Neural crest cell (in vitro differentiated cells): ENCODE results near the gene FAM168A. TPM values are rescaled to one million over a fixed set of nuclear protein-coding genes. Genes with fewer than 3 reads are reported as not detected.
"Not testable (repeated sequence)": the region's sequence is repeated elsewhere in the genome, so short reads cannot be mapped to it uniquely, and the experiment has no call there.

Experiments
- DNase-seq: peaks from one replicate; pipeline ENCODE4 v3.0.0; 2021; ENCODE audit warnings: low read depth, mixed read lengths, low spot score
- H3K27ac Mint-ChIP-seq: one replicate; pipeline ENCODE4 v1.8.0; 2021; ENCODE audit warnings: mild to moderate bottlenecking, mixed read lengths; ENCODE audit not compliant: unreplicated experiment
- H3K27me3 Mint-ChIP-seq: 2 replicates; pipeline ENCODE4 v1.8.0; 2021; ENCODE audit warnings: low read depth, mild to moderate bottlenecking, mixed read lengths
- H3K36me3 Mint-ChIP-seq: 2 replicates; pipeline ENCODE4 v1.8.0; 2021; ENCODE audit warnings: low read depth, mild to moderate bottlenecking, mixed read lengths
- H3K4me1 Mint-ChIP-seq: 2 replicates; pipeline ENCODE4 v1.8.0; 2021; ENCODE audit warnings: mixed read lengths
- H3K4me3 Mint-ChIP-seq: one replicate; pipeline ENCODE4 v1.8.0; 2021; ENCODE audit warnings: mild to moderate bottlenecking, mixed read lengths
- H3K9me3 Mint-ChIP-seq: 2 replicates; pipeline ENCODE4 v1.8.0; 2021; ENCODE audit warnings: mixed read lengths
- total RNA-seq: library from RNA; stranded (reverse); gene quantifications from 2 replicates; pipeline ENCODE4 v1.2.1, GENCODE V29; 2021
- TF ChIP-seq, protein P1 (sequence below): fragments of 200-600 bp; sonication (generic); conservative IDR thresholded peaks from 2 replicates; pipeline ENCODE4 v1.5.0; 2021; ENCODE audit warnings: antibody characterized with exemption, mild to moderate bottlenecking

Gene FAM168A
- total RNA-seq, 1 donor from 2014 or later: 46.6 TPM

DNA sequence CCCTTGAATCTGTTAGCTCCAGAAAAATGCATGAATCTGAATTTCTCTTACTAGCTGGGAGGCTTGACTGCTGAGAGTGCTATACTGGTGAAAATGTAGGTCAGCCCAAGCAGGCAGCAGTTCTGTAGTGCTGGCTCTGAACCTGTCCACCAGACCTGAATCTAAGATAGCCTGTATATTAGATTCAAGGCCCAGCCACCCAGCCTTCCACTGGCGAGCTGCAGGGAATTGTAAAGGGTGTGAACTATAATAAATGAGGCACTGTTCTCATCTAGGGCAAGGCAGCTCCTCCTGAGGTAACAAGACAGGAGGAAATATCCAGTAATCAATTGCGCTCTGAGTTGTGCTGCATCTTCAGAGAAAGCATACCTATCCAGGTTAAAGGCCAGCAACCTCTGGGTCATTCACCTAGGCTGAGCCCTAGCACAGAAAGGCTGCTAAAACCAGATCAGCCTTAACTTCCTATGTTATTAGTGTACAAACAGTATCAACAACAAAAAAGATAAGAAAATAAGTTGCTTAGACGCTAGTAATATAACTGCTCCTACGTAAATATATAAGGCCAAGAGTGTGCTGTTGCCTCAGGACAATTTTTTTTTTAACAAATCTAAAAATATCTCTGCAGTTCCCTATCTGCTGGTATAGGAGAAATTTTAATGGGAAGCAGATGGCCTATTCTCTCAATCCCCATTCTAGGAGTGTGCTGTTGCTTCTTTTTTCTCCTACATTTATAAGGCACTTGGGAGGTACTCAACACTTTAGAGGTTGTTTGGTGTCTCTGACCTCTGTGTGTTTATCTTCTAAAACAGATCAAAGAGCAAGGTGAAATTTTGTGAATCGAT, 158.7 kb downstream of the FAM168A start:
- Mint-ChIP-seq H3K27ac (no peak overlapping the region), H3K4me3 (no peak overlapping the region), H3K9me3 (peaks cover 2% of the 10 kb centered on the region), H3K27me3 (no peaks in the 10 kb centered on the region), H3K36me3 (peaks cover 2% of the 10 kb centered on the region), H3K4me1 (peaks cover 39% of the 10 kb centered on the region)
- TF ChIP-seq, protein P1, sequence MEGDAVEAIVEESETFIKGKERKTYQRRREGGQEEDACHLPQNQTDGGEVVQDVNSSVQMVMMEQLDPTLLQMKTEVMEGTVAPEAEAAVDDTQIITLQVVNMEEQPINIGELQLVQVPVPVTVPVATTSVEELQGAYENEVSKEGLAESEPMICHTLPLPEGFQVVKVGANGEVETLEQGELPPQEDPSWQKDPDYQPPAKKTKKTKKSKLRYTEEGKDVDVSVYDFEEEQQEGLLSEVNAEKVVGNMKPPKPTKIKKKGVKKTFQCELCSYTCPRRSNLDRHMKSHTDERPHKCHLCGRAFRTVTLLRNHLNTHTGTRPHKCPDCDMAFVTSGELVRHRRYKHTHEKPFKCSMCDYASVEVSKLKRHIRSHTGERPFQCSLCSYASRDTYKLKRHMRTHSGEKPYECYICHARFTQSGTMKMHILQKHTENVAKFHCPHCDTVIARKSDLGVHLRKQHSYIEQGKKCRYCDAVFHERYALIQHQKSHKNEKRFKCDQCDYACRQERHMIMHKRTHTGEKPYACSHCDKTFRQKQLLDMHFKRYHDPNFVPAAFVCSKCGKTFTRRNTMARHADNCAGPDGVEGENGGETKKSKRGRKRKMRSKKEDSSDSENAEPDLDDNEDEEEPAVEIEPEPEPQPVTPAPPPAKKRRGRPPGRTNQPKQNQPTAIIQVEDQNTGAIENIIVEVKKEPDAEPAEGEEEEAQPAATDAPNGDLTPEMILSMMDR: no peak
- no peak for DNase-seq

DNA sequence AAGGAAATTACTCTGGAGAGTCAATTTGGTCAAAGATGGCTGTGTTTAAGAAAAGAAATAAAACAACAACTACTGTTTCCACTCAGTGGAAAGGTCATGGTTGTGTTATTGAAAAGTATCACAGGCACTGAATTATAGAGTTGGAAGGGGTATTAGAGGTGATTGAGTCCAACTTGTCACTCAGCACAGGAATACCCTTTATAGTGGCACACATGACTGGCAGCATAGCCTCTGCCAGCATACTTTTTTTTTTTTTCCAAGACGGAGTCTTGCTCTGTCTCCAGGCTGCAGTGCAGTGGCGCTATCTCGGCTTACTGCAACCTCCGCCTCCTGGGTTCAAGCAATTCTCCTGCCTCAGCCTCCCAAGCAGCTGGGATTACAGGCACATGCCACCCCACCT, 161.1 kb downstream of the FAM168A start:
- H3K36me3 Mint-ChIP-seq, H3K27me3 Mint-ChIP-seq, H3K9me3 Mint-ChIP-seq, H3K4me3 Mint-ChIP-seq, DNase-seq, H3K27ac Mint-ChIP-seq: not testable (repeated sequence)
- H3K4me1 Mint-ChIP-seq: peaks cover 41% of the 10 kb centered on the region

DNA sequence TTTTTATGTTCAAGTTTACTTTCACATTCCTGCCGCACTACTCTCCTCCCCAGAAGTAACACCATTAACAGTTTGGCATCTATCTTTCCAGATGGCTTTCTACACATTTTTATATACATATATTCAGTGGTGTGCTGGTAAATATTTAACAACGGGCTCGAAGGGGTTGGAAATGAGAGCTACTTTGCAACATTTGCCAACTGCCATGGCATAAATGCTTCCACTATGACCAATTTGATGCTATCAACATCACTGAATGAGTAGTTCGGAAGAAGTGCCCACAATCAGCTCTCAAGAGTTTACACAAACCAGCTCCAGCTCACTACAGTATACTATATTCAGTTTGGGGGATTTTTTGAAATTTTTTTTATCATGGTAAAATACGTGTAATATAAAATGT, 166.5 kb downstream of the FAM168A start:
- TF ChIP-seq, protein P1: no peak
- Mint-ChIP-seq H3K27ac (no peak overlapping the region), H3K9me3 (no peaks in the 10 kb centered on the region), H3K4me1 (peaks cover 25% of the 10 kb centered on the region), H3K4me3 (no peak overlapping the region), H3K36me3 (no peaks in the 10 kb centered on the region), H3K27me3 (no peaks in the 10 kb centered on the region)
- no peak for DNase-seq

- H3K9me3 Mint-ChIP-seq: no peaks in the 10 kb centered on the region
- TF ChIP-seq, protein P1: no peak
- H3K27me3 Mint-ChIP-seq: no peaks in the 10 kb centered on the region
- no peak overlapping the region for H3K4me3 Mint-ChIP-seq
- peaks cover 23% of the 10 kb centered on the region for H3K4me1 Mint-ChIP-seq
- no peak overlapping the region for H3K27ac Mint-ChIP-seq
- no peak for DNase-seq
- no peaks in the 10 kb centered on the region for H3K36me3 Mint-ChIP-seq
Observed at GRCh38 chr11:73430326-73430725, 167.6 kb downstream of the FAM168A start.

DNA sequence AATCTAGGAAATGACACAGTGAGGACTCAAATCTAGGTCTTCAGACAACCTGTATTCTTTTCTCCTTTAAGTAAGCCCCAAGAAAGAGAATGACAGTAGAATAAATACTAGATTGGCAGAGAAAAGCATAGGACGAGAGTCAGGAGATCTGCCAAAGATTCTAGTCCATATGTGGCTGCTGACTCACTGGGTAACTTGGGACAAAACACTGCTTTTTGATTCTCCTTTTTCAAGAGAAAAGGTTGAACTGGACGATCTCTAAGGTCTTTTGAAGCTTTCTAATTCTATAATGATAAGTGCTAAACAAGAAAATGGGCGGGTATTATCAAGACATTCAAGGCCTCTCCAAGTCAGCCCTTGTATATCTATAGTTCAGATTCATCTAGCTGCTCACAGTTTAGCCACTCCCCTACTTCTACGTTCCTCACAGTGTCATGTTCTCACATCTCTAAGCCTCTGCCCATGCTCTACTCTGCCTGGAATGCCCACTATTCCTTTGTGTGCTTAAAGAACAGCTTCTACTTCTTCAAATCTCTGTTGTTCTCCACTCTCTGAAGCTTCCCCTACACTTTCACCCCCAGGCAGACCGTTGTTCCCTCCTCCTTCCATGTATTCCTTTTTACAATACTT, 168.7 kb downstream of the FAM168A start:
- Mint-ChIP-seq H3K36me3 (no peaks in the 10 kb centered on the region), H3K4me3 (no peak overlapping the region), H3K27me3 (no peaks in the 10 kb centered on the region), H3K4me1 (peaks cover 17% of the 10 kb centered on the region), H3K27ac (no peak overlapping the region), H3K9me3 (no peaks in the 10 kb centered on the region)
- no peak for DNase-seq
- TF ChIP-seq, protein P1: no peak

- Mint-ChIP-seq H3K27me3 (no peaks in the 10 kb centered on the region), H3K36me3 (no peaks in the 10 kb centered on the region), H3K9me3 (no peaks in the 10 kb centered on the region), H3K4me3 (no peak overlapping the region), H3K27ac (no peak overlapping the region), H3K4me1 (peaks cover 15% of the 10 kb centered on the region)
- no peak for DNase-seq
- TF ChIP-seq, protein P1: no peak
Observed at GRCh38 chr11:73428699-73429098, 169.2 kb downstream of the FAM168A start.
